ENCODE measurements around the gene CHRNB1.

CHRNB1 gene

DNA sequence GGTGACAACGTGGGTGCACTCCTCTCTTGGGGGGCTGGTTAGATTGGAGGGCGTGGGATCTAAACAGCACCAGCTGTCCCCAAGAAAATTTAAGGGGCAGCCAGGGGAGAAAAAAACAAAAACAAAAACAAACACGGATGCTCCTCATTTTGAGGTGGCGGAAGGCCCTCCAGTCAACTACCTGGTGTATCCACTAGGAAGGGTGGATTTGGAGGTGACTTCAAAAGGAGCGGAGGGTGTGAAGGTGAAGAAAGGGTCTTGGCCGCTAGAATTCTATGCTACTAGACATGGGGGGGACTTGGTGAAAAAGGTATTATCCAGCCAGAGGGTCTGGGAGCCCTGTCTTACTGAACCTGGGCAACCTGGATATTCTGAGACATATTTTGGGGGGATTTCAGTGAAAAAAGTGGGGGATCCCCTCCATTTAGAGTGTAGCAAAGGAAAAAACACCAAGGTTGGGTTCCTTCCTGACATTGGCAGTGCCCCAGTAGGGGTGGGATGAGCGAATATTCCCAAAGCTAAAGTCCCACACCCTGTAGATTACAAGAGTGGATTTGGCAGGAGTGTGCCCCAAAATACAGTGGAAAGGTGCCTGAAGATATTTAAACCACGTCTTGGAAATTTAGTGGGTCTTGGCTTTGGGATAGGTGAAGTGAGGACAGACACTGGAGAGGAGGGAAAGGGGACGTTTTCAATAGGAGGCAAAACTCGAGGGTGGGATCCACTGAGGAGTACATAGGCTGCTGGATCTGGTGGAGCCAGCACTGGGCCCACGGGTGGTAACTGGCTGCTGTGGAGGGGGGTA, 6.0 kb upstream of the CHRNB1 start:
- no peak for DNase-seq

DNA sequence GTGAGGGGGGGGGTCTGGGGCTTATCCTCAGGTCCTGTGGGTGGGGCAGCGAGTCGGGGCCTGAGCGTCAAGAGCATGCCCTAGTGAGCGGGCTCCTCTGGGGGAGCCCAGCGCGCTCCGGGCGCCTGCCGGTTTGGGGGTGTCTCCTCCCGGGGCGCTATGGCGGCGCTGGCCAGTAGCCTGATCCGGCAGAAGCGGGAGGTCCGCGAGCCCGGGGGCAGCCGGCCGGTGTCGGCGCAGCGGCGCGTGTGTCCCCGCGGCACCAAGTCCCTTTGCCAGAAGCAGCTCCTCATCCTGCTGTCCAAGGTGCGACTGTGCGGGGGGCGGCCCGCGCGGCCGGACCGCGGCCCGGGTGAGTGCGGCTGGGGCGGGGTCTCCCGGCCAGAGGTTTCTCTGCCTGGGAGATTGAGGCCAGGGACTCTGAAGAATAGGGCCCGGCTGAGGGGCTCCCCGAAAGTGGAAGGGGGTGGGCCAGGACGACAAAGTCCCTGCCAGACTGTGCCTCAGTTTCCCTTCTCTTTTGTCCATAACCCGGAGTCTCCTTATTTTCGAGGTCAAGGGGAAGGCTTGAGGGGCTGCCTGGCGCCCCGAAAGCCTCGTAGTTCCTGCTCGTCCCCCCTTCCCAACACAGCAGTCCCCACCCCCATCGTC, 5.3 kb upstream of the CHRNB1 start, which contains the start of gene FGF11:
TSS of gene FGF11 (plus strand) at position 51 of the 651 bp plus-strand sequence. CDS start at position 160, 109 bp downstream.
- DNase-seq: no peak

DNA sequence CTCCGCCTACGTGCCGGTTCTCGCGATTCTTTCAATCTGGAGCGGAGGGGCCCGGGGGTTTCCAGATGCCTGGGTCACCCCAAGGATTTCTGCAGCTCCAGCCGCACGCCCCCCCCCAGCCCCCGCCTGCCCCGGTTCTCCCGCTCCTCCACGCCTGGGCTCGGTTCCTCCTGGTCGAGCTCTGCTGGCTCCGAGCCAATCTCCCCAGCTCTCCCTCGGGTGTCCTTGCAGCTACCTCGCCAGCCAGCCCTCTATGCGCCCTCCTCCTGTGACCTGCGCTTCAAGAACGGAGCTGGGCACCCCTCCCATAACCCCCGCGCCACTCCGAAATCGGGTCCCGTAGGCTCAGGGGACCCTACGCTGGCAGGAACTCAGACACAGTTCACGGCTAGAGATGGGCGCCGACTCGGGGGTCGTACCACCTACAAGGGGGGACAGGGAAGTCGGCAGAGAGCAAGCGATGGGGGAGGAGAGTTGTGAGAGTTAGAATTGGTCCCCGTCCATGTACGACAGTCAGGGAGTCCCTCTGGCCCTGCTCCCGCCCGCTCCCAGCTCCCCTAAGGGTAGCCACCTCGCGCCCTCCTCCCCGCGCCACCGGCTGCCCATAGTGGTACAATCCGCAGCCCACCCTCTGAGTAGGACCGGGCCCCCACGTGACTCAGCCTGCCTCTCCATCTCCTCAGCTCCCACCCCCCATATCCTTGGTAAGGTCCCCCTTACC, 4.6 kb upstream of the CHRNB1 start:
- DNase-seq: peak; percentile 23

GRCh38 chr17:7440834-7441195, 4.0 kb upstream of the CHRNB1 start:
- no peak for DNase-seq

- no peak for DNase-seq
Measured at GRCh38 chr17:7441266-7441665, 3.6 kb upstream of the CHRNB1 start.

DNA sequence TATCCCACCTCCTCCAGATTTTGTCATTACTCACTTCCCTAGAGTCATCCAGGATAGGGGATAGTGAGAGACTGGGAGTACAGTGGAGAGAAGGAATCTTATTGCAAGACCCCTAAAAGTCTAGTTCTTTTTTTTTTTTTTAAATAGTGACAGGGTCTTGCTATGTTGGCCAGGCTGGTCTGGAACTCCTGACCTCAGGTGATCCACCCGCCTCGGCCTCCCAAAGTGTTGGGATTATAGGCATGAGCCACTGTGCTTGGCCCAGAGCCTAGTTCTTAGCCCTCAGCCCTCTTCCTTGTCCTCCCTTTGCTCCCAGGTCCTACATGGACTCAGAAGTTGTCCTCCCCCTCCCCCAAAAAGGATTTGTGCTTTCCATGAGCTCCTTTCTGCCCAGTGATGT, 2.7 kb upstream of the CHRNB1 start:
- DNase-seq: no peak

GRCh38 chr17:7443499-7444485, 1.1 kb upstream of the CHRNB1 start:
- DNase-seq: no peak

DNA sequence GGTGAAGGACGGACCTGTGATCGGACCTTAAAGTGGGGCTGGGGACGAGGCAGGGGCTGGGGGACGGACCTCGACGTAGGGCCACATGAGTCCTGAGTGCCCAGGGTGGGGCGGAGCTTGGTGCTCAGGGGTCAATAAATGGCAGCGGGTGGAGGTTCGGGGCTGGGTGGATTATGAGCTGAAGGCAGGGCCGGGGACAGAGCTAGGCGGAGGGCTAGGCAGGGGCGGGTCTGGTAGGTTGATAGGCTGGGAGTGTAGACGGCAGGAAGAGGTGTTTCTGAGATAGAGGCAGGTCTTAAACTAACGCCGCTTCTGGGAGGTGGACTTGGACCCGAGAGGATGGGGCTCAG, 733 bp downstream of the CHRNB1 start:
- DNase-seq: no peak

GRCh38 chr17:7448461-7448860, 3.6 kb downstream of the CHRNB1 start:
- no peak for DNase-seq

DNA sequence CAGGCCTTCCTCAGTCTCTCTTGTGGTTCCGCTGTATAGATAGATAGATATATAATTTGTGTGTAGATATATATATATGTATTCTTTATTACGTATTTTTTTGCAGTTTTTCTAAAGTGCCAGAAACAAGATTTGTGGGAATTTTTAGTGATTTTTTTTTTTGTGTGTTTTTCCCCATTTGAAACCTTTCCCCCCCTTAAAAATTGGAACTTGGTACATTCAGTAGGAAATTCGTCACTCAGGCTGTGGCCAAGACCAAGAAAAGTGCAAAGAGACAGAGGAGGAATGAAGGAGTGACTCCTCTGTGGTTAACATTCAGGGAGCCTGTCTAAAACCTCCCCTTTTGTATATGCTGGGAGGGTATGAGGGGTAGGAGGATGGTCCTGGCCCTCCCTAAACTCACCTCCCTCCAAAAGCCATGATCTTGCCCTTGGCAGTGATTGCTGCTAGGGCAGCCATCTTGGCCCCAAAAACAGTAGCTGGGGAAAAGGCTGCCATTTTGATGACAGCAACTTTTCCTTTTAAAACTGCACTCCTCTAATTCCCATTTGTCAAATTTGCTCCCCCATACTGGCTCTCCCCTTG, 15.2 kb downstream of the CHRNB1 start:
- DNase-seq: no peak

DNA sequence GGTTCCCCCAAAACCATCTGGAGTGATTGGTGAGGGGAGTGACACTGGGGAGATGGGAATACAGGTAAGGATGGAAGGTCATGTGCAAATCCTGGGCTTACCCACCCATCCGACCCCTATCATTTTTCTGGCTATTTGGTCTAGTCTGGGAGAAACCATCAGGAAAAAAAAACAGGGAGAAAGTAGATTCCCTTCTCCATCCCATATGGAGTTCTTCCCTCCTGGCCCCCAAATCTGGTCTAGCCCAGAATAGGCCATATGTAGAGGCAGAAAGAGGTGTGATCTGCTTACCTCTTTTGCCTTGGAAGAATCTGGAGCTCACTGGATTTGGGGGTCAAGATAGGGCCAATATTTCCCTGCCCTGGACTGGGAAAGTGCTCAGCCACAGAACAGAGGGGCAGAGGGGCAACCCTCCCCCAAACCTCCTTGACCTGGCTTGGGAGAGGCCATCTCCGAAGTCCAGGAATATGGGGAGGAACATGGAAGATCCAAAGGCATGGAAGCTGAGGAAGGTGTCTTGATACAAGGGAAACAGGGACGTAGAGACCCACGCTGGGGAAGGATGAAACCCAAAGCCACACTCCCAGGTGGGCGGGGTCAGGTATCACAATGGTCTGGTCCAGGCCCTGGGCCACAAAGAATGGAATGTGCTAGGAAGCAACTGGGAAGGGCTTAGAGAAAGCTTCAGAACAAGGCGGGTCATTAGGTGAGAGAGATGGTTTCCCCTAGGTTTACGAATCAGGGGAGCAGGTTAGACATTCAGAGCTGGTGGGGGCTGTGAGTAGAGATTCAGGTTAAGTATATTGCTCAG, 16.2 kb downstream of the CHRNB1 start:
- DNase-seq: no peak

- DNase-seq: no peak
Measured at GRCh38 chr17:7462474-7463371, 17.9 kb downstream of the CHRNB1 start.

DNA sequence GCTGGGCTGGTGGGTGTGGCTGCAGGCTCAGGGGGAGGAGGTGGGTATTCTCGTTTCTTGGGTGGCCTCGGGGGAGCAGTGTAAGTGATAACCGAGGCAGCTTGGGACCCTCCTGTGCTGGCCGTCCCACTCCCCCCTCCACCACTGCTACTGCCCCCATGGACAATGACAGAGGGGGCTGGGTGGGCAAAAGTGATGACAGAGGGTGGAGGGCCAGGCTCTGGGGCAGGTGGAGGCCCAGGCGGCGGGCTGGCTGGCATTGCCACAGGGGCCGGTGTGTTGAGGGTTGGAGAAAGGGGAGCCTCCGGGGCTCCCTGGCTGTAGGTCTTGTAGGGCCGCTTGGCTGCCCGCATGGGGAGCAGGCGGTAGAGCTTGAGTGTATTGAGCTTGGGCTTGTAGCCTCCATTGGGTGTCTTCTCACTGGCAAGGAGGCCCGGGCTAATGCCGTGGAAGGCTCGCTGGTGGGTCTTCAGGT, 18.5 kb downstream of the CHRNB1 start:
- no peak for DNase-seq

- no peak for DNase-seq
Measured at GRCh38 chr17:7464081-7464480, 19.2 kb downstream of the CHRNB1 start.

GRCh38 chr17:7465597-7466275, 20.9 kb downstream of the CHRNB1 start:
- no peak for DNase-seq

GRCh38 chr17:7466318-7466638, 21.4 kb downstream of the CHRNB1 start:
- DNase-seq: no peak

- peak; percentile 42 for DNase-seq
Measured at GRCh38 chr17:7466639-7467341, 21.9 kb downstream of the CHRNB1 start.

GRCh38 chr17:7467498-7467897, 22.6 kb downstream of the CHRNB1 start:
- DNase-seq: no peak

GRCh38 chr17:7468290-7468689, 23.4 kb downstream of the CHRNB1 start:
- DNase-seq: no peak
